H9 (cell line): ENCODE results near the gene CAND2. TPM values are rescaled to one million over a fixed set of nuclear protein-coding genes. Genes with fewer than 3 reads are reported as not detected.

Experiments used
- DNase-seq: peaks from one replicate; pipeline ENCODE4 v3.0.0-alpha.2; 2017
- H2AFZ ChIP-seq: one replicate; pipeline ENCODE4 v1.6.1; 2013; ENCODE audit warnings: mild to moderate bottlenecking, low read length, control low read depth, moderate library complexity
- H2AK5ac ChIP-seq: 2 replicates; pipeline ENCODE4 v1.6.1; 2013; ENCODE audit warnings: low read length, control low read depth, mixed read lengths; ENCODE audit not compliant: insufficient read length
- H2BK120ac ChIP-seq: one replicate; pipeline ENCODE4 v1.6.1; 2013; ENCODE audit warnings: low read depth, mild to moderate bottlenecking, low read length, control low read depth, inconsistent platforms; ENCODE audit not compliant: poor library complexity, severe bottlenecking
- H2BK12ac ChIP-seq: 2 replicates; pipeline ENCODE4 v1.6.1; 2013; ENCODE audit warnings: low read length, control low read depth, mixed read lengths, low read depth; ENCODE audit not compliant: insufficient read length
- H2BK15ac ChIP-seq: 2 replicates; pipeline ENCODE4 v1.6.1; 2013; ENCODE audit warnings: low read depth, low read length, control low read depth
- H2BK20ac ChIP-seq: one replicate; pipeline ENCODE4 v1.6.1; 2013; ENCODE audit warnings: low read depth, mild to moderate bottlenecking, low read length, control low read depth, inconsistent platforms; ENCODE audit not compliant: poor library complexity, severe bottlenecking
- H2BK5ac ChIP-seq: 2 replicates; pipeline ENCODE4 v1.6.1; 2013; ENCODE audit warnings: low read length, control low read depth, mixed read lengths; ENCODE audit not compliant: insufficient read length
- H3K14ac ChIP-seq: 2 replicates; pipeline ENCODE4 v1.6.1; 2013; ENCODE audit warnings: low read length, control low read depth; ENCODE audit not compliant: insufficient read depth
- H3K18ac ChIP-seq: 2 replicates; pipeline ENCODE4 v1.6.1; 2013; ENCODE audit warnings: low read depth, mild to moderate bottlenecking, mixed read lengths, low read length, control low read depth; ENCODE audit not compliant: insufficient read length
- H3K23ac ChIP-seq: 2 replicates; pipeline ENCODE4 v1.6.1; 2013; ENCODE audit warnings: low read length, control low read depth, mixed read lengths, low read depth; ENCODE audit not compliant: insufficient read length
- H3K23me2 ChIP-seq: 2 replicates; pipeline ENCODE4 v1.6.1; 2013; ENCODE audit warnings: low read depth, mild to moderate bottlenecking, mixed read lengths, low read length, control low read depth; ENCODE audit not compliant: insufficient read length, poor library complexity, severe bottlenecking
- H3K27ac ChIP-seq: 2 replicates; pipeline ENCODE4 v1.5.1; 2013; ENCODE audit warnings: low read length, control low read depth, mixed read lengths, low read depth; ENCODE audit not compliant: insufficient read length
- H3K27me3 ChIP-seq: 2 replicates; pipeline ENCODE4 v1.6.1; 2013; ENCODE audit warnings: low read length, control low read depth, inconsistent platforms; ENCODE audit not compliant: insufficient read depth
- H3K4ac ChIP-seq: 2 replicates; pipeline ENCODE4 v1.6.1; 2013; ENCODE audit warnings: low read depth, mild to moderate bottlenecking, control low read depth, inconsistent platforms, low read length, moderate library complexity
- H3K4me1 ChIP-seq: 2 replicates; pipeline ENCODE4 v1.6.1; 2013; ENCODE audit warnings: low read length, control low read depth, inconsistent platforms; ENCODE audit not compliant: insufficient read depth
- H3K4me2 ChIP-seq: 2 replicates; pipeline ENCODE4 v1.6.1; 2013; ENCODE audit warnings: low read length, control low read depth, mixed read lengths; ENCODE audit not compliant: insufficient read length, insufficient read depth
- H3K56ac ChIP-seq: 2 replicates; pipeline ENCODE4 v1.6.1; 2013; ENCODE audit warnings: low read depth, mild to moderate bottlenecking, mixed read lengths, low read length, control low read depth; ENCODE audit not compliant: insufficient read length
- H3K79me1 ChIP-seq: 2 replicates; pipeline ENCODE4 v1.6.1; 2013; ENCODE audit warnings: low read depth, mild to moderate bottlenecking, moderate library complexity, low read length, control low read depth, inconsistent platforms; ENCODE audit not compliant: insufficient read depth, poor library complexity, severe bottlenecking
- H3K79me2 ChIP-seq: 2 replicates; pipeline ENCODE4 v1.6.1; 2013; ENCODE audit warnings: low read length, control low read depth, inconsistent platforms; ENCODE audit not compliant: insufficient read depth
- H3K9ac ChIP-seq: 2 replicates; pipeline ENCODE4 v1.6.1; 2013; ENCODE audit warnings: low read length, control low read depth, mixed read lengths; ENCODE audit not compliant: insufficient read length; ENCODE audit errors: extremely low read depth
- H3K9me3 ChIP-seq: one replicate; pipeline ENCODE4 v1.6.1; 2013; ENCODE audit warnings: low read depth, low read length, inconsistent platforms; ENCODE audit not compliant: control insufficient read depth
- H3T11ph ChIP-seq: one replicate; pipeline ENCODE4 v1.6.1; 2013; ENCODE audit warnings: mild to moderate bottlenecking, low read length, control low read depth, inconsistent platforms
- H4K20me1 ChIP-seq: one replicate; pipeline ENCODE4 v1.6.1; 2013; ENCODE audit not compliant: control insufficient read depth, insufficient read length, insufficient read depth
- H4K5ac ChIP-seq: 2 replicates; pipeline ENCODE4 v1.6.1; 2013; ENCODE audit warnings: low read depth, mild to moderate bottlenecking, mixed read lengths, low read length, control low read depth; ENCODE audit not compliant: insufficient read length
- H4K8ac ChIP-seq: replicated peaks from 2 replicates; pipeline ENCODE4 v1.6.1; 2013; ENCODE audit warnings: low read length, control low read depth, mixed read lengths, low read depth; ENCODE audit not compliant: insufficient read length
- H4K91ac ChIP-seq: 2 replicates; pipeline ENCODE4 v1.6.1; 2013; ENCODE audit warnings: low read depth, mild to moderate bottlenecking, moderate library complexity, mixed read lengths, low read length, control low read depth; ENCODE audit not compliant: insufficient read length
- H3K27ac Mint-ChIP-seq, 3 experiments: 2 replicates in 2 of 3; 3 replicates in 1 of 3; pipeline ENCODE4 v1.8.0; 2020 to 2021; ENCODE audit warnings: mixed read lengths in 3 of 3, mild to moderate bottlenecking in 1 of 3, moderate library complexity in 1 of 3
- H3K27me3 Mint-ChIP-seq: 2 replicates; pipeline ENCODE4 v1.8.0; 2021; ENCODE audit warnings: low read depth, mild to moderate bottlenecking, moderate library complexity, mixed read lengths
- H3K36me3 Mint-ChIP-seq, 3 experiments: 2 replicates in 2 of 3; 3 replicates in 1 of 3; pipeline ENCODE4 v1.8.0; 2020 to 2021; ENCODE audit warnings: low read depth in 3 of 3, mixed read lengths in 3 of 3; ENCODE audit not compliant: insufficient read depth in 1 of 3
- H3K4me1 Mint-ChIP-seq, 2 experiments: 2 replicates each; pipeline ENCODE4 v1.8.0; 2020; ENCODE audit warnings: mixed read lengths in 2 of 2
- H3K4me3 Mint-ChIP-seq, 2 experiments: 2 replicates in 1 of 2; 3 replicates in 1 of 2; pipeline ENCODE4 v1.8.0; 2020 to 2021; ENCODE audit warnings: mild to moderate bottlenecking in 2 of 2, mixed read lengths in 2 of 2, moderate library complexity in 1 of 2
- H3K9me3 Mint-ChIP-seq, 2 experiments: 2 replicates in 1 of 2; 3 replicates in 1 of 2; pipeline ENCODE4 v1.8.0; 2020; ENCODE audit warnings: mild to moderate bottlenecking in 2 of 2, mixed read lengths in 2 of 2, moderate library complexity in 1 of 2
- WGBS: extraction: QIAGEN DNeasy Blood & Tissue Kit; methylation state at CpG from one replicate; pipeline ENCODE4 v1.1.7; 2013; ENCODE audit warnings: missing lambda C conversion rate, low lambda C conversion rate, mixed read lengths; ENCODE audit not compliant: insufficient read length; ENCODE audit errors: extremely low coverage; 5-methylcytosine and 5-hydroxymethylcytosine counted together
- total RNA-seq: library from RNA; stranded (reverse); gene quantifications from 2 replicates; pipeline ENCODE4 v1.2.1, GENCODE V29; 2021
- TF ChIP-seq, protein P1 (sequence below): fragments of 200-600 bp; sonication (generic); conservative IDR thresholded peaks from 3 replicates; pipeline ENCODE4 v1.8.0; 2021; ENCODE audit warnings: antibody characterized with exemption, mild to moderate bottlenecking

Gene CAND2
- total RNA-seq, 1 experiment from 2014 or later, result 10.7 TPM

DNA sequence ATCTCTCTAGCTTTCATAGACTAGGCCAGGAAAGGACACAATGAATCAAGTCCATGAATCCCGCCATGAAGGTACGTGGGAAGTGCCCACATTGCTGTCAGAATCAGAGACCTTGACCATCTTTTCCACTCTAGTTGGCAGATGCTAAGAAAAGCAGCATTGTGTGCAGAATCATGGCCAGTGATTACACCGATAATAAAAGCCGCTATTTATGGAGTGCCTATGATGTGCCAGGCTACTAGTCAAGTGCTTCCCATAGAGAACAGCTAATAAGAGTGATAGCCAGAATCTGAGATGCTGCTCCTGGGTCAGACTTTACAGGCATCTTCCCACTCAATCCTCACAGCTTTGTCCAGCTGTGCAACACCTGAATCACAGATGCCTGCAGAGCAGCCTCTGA lies 58.1 kb downstream of the CAND2 start:
- no peak overlapping the region for H3K14ac ChIP-seq
- H3K56ac ChIP-seq, result no peak overlapping the region

More for the DNA sequence above, 58.1 kb downstream of the CAND2 start:
- no peak overlapping the region for H3K18ac ChIP-seq
- H3K36me3 Mint-ChIP-seq, result no peaks in the 10 kb centered on the region
- no peaks in the 10 kb centered on the region; the same call in 1 of the 2 replicates for H3K27me3 ChIP-seq
- H3K9me3 Mint-ChIP-seq, result peaks cover 5 to 9% of the 10 kb centered on the region in 2 experiments; a peak in 2 of 5 replicates
- H3K79me2 ChIP-seq, result no peaks in the 10 kb centered on the region
- no peaks in the 10 kb centered on the region for H4K20me1 ChIP-seq
- no peaks in the 10 kb centered on the region for H3K23me2 ChIP-seq
- TF ChIP-seq, protein P1, sequence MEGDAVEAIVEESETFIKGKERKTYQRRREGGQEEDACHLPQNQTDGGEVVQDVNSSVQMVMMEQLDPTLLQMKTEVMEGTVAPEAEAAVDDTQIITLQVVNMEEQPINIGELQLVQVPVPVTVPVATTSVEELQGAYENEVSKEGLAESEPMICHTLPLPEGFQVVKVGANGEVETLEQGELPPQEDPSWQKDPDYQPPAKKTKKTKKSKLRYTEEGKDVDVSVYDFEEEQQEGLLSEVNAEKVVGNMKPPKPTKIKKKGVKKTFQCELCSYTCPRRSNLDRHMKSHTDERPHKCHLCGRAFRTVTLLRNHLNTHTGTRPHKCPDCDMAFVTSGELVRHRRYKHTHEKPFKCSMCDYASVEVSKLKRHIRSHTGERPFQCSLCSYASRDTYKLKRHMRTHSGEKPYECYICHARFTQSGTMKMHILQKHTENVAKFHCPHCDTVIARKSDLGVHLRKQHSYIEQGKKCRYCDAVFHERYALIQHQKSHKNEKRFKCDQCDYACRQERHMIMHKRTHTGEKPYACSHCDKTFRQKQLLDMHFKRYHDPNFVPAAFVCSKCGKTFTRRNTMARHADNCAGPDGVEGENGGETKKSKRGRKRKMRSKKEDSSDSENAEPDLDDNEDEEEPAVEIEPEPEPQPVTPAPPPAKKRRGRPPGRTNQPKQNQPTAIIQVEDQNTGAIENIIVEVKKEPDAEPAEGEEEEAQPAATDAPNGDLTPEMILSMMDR, result no peak
- H3K9ac ChIP-seq, result no peak overlapping the region
- no peak overlapping the region for H2BK15ac ChIP-seq
- no peak overlapping the region for H2BK120ac ChIP-seq
- H3K9me3 ChIP-seq, result no peaks in the 10 kb centered on the region
- H3K4me1 Mint-ChIP-seq, result 0 out of 4 replicates have a peak, but pooled peaks cover 2 to 3% of the 10 kb centered on the region in 2 experiments
- no peak overlapping the region for H4K8ac ChIP-seq
- no peak overlapping the region for H3K27ac Mint-ChIP-seq
- no peak overlapping the region for H3T11ph ChIP-seq
- no peaks in the 10 kb centered on the region for H3K79me1 ChIP-seq
- H2BK12ac ChIP-seq, result no peak overlapping the region
- H4K5ac ChIP-seq, result no peak overlapping the region
- no CpG with 5 or more reads among the region's 4 CpGs for WGBS
- no peaks in the 10 kb centered on the region for H3K4me1 ChIP-seq
- H4K91ac ChIP-seq, result no peak overlapping the region
- no peak overlapping the region for H3K23ac ChIP-seq
- H2AK5ac ChIP-seq, result no peak overlapping the region
- H2BK20ac ChIP-seq, result no peak overlapping the region
- no peak overlapping the region for H2AFZ ChIP-seq
- peaks cover 35% of the 10 kb centered on the region for H3K27me3 Mint-ChIP-seq
- H2BK5ac ChIP-seq, result no peak overlapping the region
- no peak overlapping the region for H3K4ac ChIP-seq
- H3K4me2 ChIP-seq, result no peak overlapping the region
- no peak overlapping the region for H3K4me3 Mint-ChIP-seq
- DNase-seq, result no peak
- H3K27ac ChIP-seq, result no peak overlapping the region
